Heart right ventricle (tissue), 16 donors: Measurements from ENCODE around the gene LRP1B. TPM values are rescaled to one million over a fixed set of nuclear protein-coding genes. Genes with fewer than 3 reads are reported as not detected.
"Not testable (repeated sequence)": the region's sequence is repeated elsewhere in the genome, so short reads cannot be mapped to it uniquely, and the experiment has no call there.

ENCODE experiments used
- ATAC-seq, 8 donors: fragments of 200-7000 bp; cut with Tn5 transposase; one replicate each; pipeline ENCODE4 v1.9.1; 2020; ENCODE audit warnings: mild to moderate bottlenecking in 8 of 8, moderate library complexity in 8 of 8, moderate number of reproducible peaks in 1 of 8
- DNase-seq, 2 donors: peaks; one replicate each; pipeline ENCODE4 v3.0.0-alpha.2; 2020
- H3K27ac ChIP-seq, 10 donors: fragments of 200-600 bp; sonication (generic) in 2 of 10; one replicate each; pipeline versions ENCODE4 v1.5.0 to v1.8.0; 2020 to 2022; ENCODE audit warnings: mild to moderate bottlenecking in 3 of 10
- H3K27me3 ChIP-seq, 7 donors: fragments of 200-600 bp; one replicate each; pipeline ENCODE4 v1.8.0; 2021 to 2022; ENCODE audit warnings: mild to moderate bottlenecking in 2 of 7
- H3K36me3 ChIP-seq, 9 donors: fragments of 200-600 bp; sonication (generic) in 1 of 9; one replicate each; pipeline versions ENCODE4 v1.5.0 to v1.8.0; 2020 to 2022; ENCODE audit warnings: mild to moderate bottlenecking in 2 of 9
- H3K4me1 ChIP-seq, 9 donors: fragments of 200-600 bp; sonication (generic) in 1 of 9; one replicate each; pipeline versions ENCODE4 v1.5.0 to v1.8.0; 2020 to 2022; ENCODE audit warnings: mild to moderate bottlenecking in 4 of 9
- H3K4me3 ChIP-seq, 10 donors: fragments of 200-600 bp; sonication (generic) in 2 of 10; one replicate each; pipeline versions ENCODE4 v1.5.0 to v1.8.0; 2020 to 2022; ENCODE audit warnings: mild to moderate bottlenecking in 7 of 10, moderate library complexity in 2 of 10
- H3K9me3 ChIP-seq, 11 donors: fragments of 200-600 bp in 10 of 11; sonication (generic) in 2 of 11; one replicate each; pipeline versions ENCODE4 v1.5.0 to v1.8.0; 2013 to 2022; ENCODE audit warnings: mild to moderate bottlenecking in 2 of 11, control low read depth in 1 of 11, moderate library complexity in 1 of 11
- WGBS, 2 donors: extraction: QIAGEN DNeasy Blood & Tissue Kit; methylation state at CpG; one replicate each; pipeline ENCODE4 v1.1.7; 2013; ENCODE audit warnings: inconsistent platforms in 1 of 2; 5-methylcytosine and 5-hydroxymethylcytosine counted together
- intact Hi-C, 10 donors: fragments of 100-400 bp; cut with DNase I; formaldehyde crosslinking; loops; one replicate each; pipeline versions ENCODE4 v1.11.1 to v1.14.2; 2022
- polyA plus RNA-seq, 2 donors: library from polyadenylated mRNA; stranded (reverse); fragments of 200-250 nt; gene quantifications; one replicate each; pipeline ENCODE4 v1.2.3, GENCODE V29; 2013
- total RNA-seq, 10 donors: library from RNA; stranded (reverse); fragmentation: NEBNext Ultra II Directional in 3 of 10; extraction: Animal tissue kit (Norgen Biotek cat#: 25700) in 3 of 10; gene quantifications; one replicate each; pipeline versions ENCODE4 v1.2.1 to v1.2.4, GENCODE V29; 2021 to 2023
- TF ChIP-seq, protein P1 (sequence below), 9 donors: fragments of 200-600 bp; sonication (generic) in 2 of 9; IDR thresholded peaks; one replicate each; pipeline versions ENCODE4 v1.5.0 to v1.8.0; 2021 to 2022; ENCODE audit warnings: antibody characterized with exemption in 9 of 9, mild to moderate bottlenecking in 5 of 9, moderate library complexity in 1 of 9
- donor health status: Arrhythmogenic right ventricular cardiomyopathy.
- donor health status: ischemic (EF 13 %, LVEDD 7.1; RV severe dilation, severe dysfunction).
- donor health status: healthy with polysubstance abuse.
- donor health status: DM: no; HTN: yes; CAD: no.
- donor health status: DM: no; HTN: no; CAD: no.
- donor health status: ischemic (EF 25% LVEDD 6.9; RV normal size, moderate dysfunction).
- donor health status: ischemic (EF 25% LVEDD 5.7; RV mildly dilated, moderate dysfunction).
- donor health status: healthy.
- donor health status: DM: yes; HTN: yes; CAD: no.
- donor health status: Ischemic cardiomyopathy.
- donor health status: ischemic (EF 35%, LVEDD 5.7; RV mildly dilated, moderate dysfunction).
- donor health status: nonischemic (EF 11% LVEDD 7.7; RV severe dilation, severe dysfunction).
- donor health status: DM: yes; HTN: yes; CAD: no.
- donor health status: PGD.
- donor health status: ischemic (EF 29% LVEDD 5.4; RV normal size, mild dysfunction).
- donor health status: nonischemic (EF 23%, LVEDD 6.1; RV moderate dilation, normal function).

LRP1B gene
- total and polyA plus RNA-seq, 12 donors, result 0.02 to 0.27 (median 0.14) TPM; not detected in 1

DNA sequence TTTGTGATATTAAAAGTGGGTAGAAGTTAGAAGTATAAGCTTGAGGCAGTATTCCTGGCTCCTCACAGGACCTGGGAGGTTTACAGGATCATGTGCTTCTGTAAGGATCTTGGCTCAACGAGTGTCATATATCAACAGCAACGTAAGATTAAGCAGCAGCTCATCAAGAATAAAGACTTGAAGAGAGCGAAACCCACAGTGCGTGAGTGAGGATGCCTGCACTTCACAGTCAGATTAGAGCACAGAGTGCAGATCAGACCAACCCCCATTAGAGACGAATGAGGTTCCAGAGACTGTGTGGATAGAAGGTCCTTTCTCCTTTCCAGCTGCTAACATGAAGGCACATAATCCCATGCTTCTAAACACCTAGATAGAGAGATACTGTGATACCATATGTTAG, 1693.9 kb downstream of the LRP1B start:
- ATAC-seq (no peak), DNase-seq (no peak)
- 32 to 36% methylated on average over 5 of the region's 5 CpGs for WGBS, 2 donors
- intact Hi-C loops, result no loop called here
- TF ChIP-seq, protein P1, sequence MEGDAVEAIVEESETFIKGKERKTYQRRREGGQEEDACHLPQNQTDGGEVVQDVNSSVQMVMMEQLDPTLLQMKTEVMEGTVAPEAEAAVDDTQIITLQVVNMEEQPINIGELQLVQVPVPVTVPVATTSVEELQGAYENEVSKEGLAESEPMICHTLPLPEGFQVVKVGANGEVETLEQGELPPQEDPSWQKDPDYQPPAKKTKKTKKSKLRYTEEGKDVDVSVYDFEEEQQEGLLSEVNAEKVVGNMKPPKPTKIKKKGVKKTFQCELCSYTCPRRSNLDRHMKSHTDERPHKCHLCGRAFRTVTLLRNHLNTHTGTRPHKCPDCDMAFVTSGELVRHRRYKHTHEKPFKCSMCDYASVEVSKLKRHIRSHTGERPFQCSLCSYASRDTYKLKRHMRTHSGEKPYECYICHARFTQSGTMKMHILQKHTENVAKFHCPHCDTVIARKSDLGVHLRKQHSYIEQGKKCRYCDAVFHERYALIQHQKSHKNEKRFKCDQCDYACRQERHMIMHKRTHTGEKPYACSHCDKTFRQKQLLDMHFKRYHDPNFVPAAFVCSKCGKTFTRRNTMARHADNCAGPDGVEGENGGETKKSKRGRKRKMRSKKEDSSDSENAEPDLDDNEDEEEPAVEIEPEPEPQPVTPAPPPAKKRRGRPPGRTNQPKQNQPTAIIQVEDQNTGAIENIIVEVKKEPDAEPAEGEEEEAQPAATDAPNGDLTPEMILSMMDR (IDR thresholded peaks at IDR 0.05), result no peak
- no peak overlapping the region for H3K4me3 ChIP-seq
- H3K27me3 ChIP-seq, result no peaks in the 10 kb centered on the region
- H3K9me3 ChIP-seq, result peaks cover 0 to 8% (median 0%) of the 10 kb centered on the region in 11 donors
- H3K36me3 ChIP-seq, result no peaks in the 10 kb centered on the region
- no peak overlapping the region for H3K27ac ChIP-seq
- H3K4me1 ChIP-seq, result no peaks in the 10 kb centered on the region

DNA sequence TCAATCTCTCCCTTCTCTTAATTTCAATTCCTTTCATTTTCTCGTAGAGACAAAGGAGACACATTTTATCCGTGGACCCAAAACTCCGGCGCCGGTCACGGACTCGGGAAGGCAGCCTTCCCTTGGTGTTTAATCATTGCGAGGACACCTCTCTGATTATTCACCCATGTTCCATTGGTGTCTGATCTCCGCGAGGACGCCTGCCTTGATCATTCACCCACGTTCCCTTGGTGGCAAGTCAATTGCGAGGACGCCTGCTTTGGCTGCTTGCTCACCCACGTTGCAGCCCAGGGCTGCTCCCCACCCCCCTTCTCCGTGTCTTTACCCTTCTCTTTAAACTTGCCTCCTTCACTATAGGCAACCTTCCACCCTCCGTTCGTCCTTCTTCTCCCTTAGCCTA, 1703.8 kb downstream of the LRP1B start:
- H3K27ac ChIP-seq, DNase-seq, H3K36me3 ChIP-seq, H3K27me3 ChIP-seq, H3K4me3 ChIP-seq, H3K9me3 ChIP-seq, intact Hi-C loops, ATAC-seq, H3K4me1 ChIP-seq: not testable (repeated sequence)
- WGBS, 2 donors, result 92 to 93% methylated on average over 18 of the region's 18 CpGs

DNA sequence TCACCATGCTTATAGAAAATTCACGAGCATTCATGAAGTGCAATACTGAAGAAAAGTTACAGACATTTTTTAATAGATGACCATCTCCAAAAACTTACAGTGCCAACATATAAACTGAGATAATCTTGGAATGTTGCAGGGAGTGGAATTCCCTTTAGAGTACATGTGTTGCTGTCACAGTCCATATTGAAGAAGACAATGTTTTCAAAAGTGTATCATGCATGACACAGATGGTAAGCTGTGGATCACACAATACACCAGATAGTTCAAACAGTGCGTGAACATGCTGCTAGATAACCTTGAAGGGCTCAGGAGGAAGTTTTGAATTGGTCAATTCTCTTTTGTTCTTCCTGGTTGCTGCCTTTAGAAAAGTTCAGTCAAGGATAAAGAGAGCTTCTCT, 1706.3 kb downstream of the LRP1B start:
- H3K27ac ChIP-seq, result no peak overlapping the region
- TF ChIP-seq, protein P1 (IDR thresholded peaks at IDR 0.05), result no peak
- no peaks in the 10 kb centered on the region for H3K9me3 ChIP-seq
- no peak overlapping the region for H3K4me3 ChIP-seq
- no peaks in the 10 kb centered on the region for H3K27me3 ChIP-seq
- 54 to 64% methylated on average over 2 of the region's 2 CpGs for WGBS, 2 donors
- H3K4me1 ChIP-seq, result no peaks in the 10 kb centered on the region
- intact Hi-C loops, result no loop called here
- H3K36me3 ChIP-seq, result no peaks in the 10 kb centered on the region
- ATAC-seq (no peak), DNase-seq (no peak)

DNA sequence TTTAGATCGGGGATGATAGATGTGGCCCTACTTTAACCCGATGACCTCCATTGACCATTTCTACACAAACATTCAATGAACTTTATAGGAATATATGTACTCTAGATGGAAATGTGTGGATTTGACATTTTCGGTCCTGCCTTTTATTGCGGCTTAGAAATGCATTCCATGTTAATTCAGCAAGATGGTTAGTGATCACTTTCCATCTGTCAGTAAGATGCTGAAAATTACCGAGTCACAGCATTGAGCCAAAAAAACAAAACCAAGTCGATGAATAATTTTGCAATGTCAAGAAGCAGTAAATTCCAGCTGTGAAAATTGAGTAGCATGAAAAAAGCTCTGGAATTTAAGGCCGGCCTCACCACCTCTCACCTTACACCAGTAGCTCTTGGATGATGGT, 1708.1 kb downstream of the LRP1B start:
- Histone ChIP-seq H3K27ac (no peak overlapping the region), H3K36me3 (no peaks in the 10 kb centered on the region), H3K4me1 (no peaks in the 10 kb centered on the region), H3K9me3 (no peaks in the 10 kb centered on the region), H3K27me3 (no peaks in the 10 kb centered on the region), H3K4me3 (no peak overlapping the region)
- TF ChIP-seq, protein P1 (IDR thresholded peaks at IDR 0.05), result no peak
- 89 to 93% methylated on average over 7 of the region's 7 CpGs for WGBS, 2 donors
- intact Hi-C loops, result no loop called here
- ATAC-seq, result no peak
- no peak for DNase-seq

DNA sequence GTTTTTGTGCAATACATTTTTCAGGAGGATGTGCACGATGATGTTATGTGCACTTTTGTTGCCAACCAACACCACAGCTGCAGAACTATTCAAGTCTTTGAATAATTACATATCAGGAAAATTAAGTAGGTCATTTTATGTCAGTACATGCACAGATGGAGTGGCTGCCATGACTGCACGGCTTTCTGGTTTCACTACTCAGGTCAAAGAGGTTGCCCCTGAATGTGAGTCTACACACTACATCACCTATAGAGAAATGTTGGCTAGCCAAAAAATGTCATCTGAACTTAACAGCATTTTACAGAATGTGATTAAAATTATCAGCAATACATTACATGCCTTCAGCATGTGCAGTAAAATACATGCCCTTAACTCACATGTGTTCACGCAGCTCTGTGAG, 1713.3 kb downstream of the LRP1B start:
- no peak overlapping the region for H3K4me3 ChIP-seq
- no peak overlapping the region for H3K27ac ChIP-seq
- TF ChIP-seq, protein P1 (IDR thresholded peaks at IDR 0.05), result no peak
- intact Hi-C loops, result no loop called here
- no peaks in the 10 kb centered on the region for H3K4me1 ChIP-seq
- H3K9me3 ChIP-seq, result peaks cover 0 to 14% (median 0%) of the 10 kb centered on the region in 11 donors
- no peaks in the 10 kb centered on the region for H3K36me3 ChIP-seq
- DNase-seq (no peak), ATAC-seq (no peak)
- H3K27me3 ChIP-seq, result no peaks in the 10 kb centered on the region
- WGBS, 2 donors, result 71 to 73% methylated on average over 3 of the region's 3 CpGs
